B cell (primary cell): ENCODE data around the gene CCNA1.

Experiments
- EZH2 ChIP-seq: IDR thresholded peaks from 2 replicates; pipeline ENCODE4 v1.6.1; 2012; ENCODE audit warnings: borderline replicate concordance, low read depth, mild to moderate bottlenecking, moderate library complexity, low read length; ENCODE audit not compliant: insufficient read depth, poor library complexity, severe bottlenecking
- TF ChIP-seq, protein P1 (sequence below): fragments of 200-600 bp; IDR thresholded peaks from one replicate; pipeline ENCODE4 v1.8.0; 2022; ENCODE audit warnings: antibody characterized with exemption, mild to moderate bottlenecking

DNA sequence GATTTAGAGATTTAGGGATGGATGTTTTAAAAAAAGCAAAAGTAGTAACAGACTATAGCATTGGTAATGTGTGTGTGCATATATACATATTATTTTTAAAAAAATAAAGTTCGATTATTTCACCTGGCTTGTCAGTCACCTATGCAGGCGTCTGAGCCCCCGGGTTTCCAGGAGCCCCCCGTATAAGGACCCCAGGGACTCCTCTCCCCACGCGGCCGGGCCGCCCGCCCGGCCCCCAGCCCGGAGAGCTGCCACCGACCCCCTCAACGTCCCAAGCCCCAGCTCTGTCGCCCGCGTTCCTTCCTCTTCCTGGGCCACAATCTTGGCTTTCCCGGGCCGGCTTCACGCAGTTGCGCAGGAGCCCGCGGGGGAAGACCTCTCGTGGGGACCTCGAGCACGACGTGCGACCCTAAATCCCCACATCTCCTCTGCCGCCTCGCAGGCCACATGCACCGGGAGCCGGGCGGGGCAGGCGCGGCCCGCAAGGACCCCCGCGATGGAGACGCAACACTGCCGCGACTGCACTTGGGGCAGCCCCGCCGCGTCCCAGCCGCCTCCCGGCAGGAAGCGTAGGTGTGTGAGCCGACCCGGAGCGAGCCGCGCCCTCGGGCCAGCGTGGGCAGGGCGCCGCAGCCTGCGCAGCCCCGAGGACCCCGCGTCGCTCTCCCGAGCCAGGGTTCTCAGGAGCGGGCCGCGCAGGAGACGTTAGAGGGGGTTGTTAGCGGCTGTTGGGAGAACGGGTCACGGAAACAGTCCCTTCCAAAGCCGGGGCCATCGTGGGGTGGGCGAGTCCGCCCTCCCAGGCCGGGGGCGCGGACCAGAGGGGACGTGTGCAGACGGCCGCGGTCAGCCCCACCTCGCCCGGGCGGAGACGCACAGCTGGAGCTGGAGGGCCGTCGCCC, 840 bp upstream of the CCNA1 start:
- TF ChIP-seq, protein P1, sequence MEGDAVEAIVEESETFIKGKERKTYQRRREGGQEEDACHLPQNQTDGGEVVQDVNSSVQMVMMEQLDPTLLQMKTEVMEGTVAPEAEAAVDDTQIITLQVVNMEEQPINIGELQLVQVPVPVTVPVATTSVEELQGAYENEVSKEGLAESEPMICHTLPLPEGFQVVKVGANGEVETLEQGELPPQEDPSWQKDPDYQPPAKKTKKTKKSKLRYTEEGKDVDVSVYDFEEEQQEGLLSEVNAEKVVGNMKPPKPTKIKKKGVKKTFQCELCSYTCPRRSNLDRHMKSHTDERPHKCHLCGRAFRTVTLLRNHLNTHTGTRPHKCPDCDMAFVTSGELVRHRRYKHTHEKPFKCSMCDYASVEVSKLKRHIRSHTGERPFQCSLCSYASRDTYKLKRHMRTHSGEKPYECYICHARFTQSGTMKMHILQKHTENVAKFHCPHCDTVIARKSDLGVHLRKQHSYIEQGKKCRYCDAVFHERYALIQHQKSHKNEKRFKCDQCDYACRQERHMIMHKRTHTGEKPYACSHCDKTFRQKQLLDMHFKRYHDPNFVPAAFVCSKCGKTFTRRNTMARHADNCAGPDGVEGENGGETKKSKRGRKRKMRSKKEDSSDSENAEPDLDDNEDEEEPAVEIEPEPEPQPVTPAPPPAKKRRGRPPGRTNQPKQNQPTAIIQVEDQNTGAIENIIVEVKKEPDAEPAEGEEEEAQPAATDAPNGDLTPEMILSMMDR, result no peak
- TF ChIP-seq EZH2, result peak; percentile 40
